HEK293 (cell line): ENCODE measurements around the gene ORAI2.
"Not testable (repeated sequence)": the region's sequence is repeated elsewhere in the genome, so short reads cannot be mapped to it uniquely, and the experiment has no call there.

Experiments
- CTCF ChIP-seq: fragments of 450-650 bp; formaldehyde crosslinking; IDR thresholded peaks from 2 replicates; pipeline ENCODE4 v1.5.1; 2016; ENCODE audit warnings: missing biosample characterization, missing genetic modification characterization
- TSHZ1 ChIP-seq: fragments of 450-650 bp; formaldehyde crosslinking; IDR thresholded peaks from 2 replicates; pipeline ENCODE4 v1.5.1; 2016; ENCODE audit warnings: missing biosample characterization, missing genetic modification characterization, borderline replicate concordance
- ZFP37 ChIP-seq: fragments of 450-650 bp; formaldehyde crosslinking; IDR thresholded peaks from 2 replicates; pipeline ENCODE4 v1.5.1; 2016; ENCODE audit warnings: missing biosample characterization, missing genetic modification characterization
- ZNF354C ChIP-seq: fragments of 450-650 bp; formaldehyde crosslinking; IDR thresholded peaks from 2 replicates; pipeline ENCODE4 v1.5.1; 2016; ENCODE audit warnings: missing biosample characterization, missing genetic modification characterization, low read depth, borderline replicate concordance
- ZNF645 ChIP-seq: fragments of 450-650 bp; formaldehyde crosslinking; IDR thresholded peaks from 2 replicates; pipeline ENCODE4; 2016; ENCODE audit warnings: missing biosample characterization, missing genetic modification characterization
- ZNF76 ChIP-seq: fragments of 450-650 bp; formaldehyde crosslinking; IDR thresholded peaks from 2 replicates; pipeline ENCODE4; 2016; ENCODE audit warnings: low read depth, missing biosample characterization, missing genetic modification characterization, borderline replicate concordance
- TF ChIP-seq, protein P1 (sequence below): fragments of 450-650 bp; formaldehyde crosslinking; IDR thresholded peaks from 2 replicates; pipeline ENCODE4 v1.5.1; 2016; ENCODE audit warnings: missing biosample characterization, missing genetic modification characterization
- TF ChIP-seq, protein P2 (sequence below): fragments of 450-650 bp; formaldehyde crosslinking; IDR thresholded peaks from 2 replicates; pipeline ENCODE4 v1.5.1; 2016; ENCODE audit warnings: missing biosample characterization, missing genetic modification characterization

DNA sequence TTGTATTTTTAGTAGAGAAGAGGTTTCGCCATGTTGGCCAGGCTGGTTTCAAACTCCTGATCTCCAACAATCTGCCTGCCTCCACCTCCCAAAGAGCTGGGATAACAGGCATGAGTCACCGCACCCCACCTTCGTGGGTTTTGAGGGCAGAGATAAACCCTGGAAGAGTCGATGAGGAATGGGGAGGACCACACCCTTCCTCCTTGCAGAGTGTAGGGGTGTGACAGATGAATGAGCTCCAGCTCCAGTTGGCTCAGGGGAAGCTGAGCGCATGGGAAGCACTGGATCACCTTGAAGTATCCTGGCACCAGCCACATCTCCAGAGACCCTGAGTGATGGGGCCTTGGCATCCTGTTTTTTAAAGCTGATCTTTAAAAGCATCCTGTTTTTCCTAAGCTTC is 50.9 kb downstream of the ORAI2 start:
- TF ChIP-seq CTCF; ZNF354C (tag by site-specific recombination); ZNF76; TSHZ1 (tag by site-specific recombination); ZFP37 (tag by site-specific recombination); ZNF645: not testable (repeated sequence)
- TF ChIP-seq, protein P1, sequence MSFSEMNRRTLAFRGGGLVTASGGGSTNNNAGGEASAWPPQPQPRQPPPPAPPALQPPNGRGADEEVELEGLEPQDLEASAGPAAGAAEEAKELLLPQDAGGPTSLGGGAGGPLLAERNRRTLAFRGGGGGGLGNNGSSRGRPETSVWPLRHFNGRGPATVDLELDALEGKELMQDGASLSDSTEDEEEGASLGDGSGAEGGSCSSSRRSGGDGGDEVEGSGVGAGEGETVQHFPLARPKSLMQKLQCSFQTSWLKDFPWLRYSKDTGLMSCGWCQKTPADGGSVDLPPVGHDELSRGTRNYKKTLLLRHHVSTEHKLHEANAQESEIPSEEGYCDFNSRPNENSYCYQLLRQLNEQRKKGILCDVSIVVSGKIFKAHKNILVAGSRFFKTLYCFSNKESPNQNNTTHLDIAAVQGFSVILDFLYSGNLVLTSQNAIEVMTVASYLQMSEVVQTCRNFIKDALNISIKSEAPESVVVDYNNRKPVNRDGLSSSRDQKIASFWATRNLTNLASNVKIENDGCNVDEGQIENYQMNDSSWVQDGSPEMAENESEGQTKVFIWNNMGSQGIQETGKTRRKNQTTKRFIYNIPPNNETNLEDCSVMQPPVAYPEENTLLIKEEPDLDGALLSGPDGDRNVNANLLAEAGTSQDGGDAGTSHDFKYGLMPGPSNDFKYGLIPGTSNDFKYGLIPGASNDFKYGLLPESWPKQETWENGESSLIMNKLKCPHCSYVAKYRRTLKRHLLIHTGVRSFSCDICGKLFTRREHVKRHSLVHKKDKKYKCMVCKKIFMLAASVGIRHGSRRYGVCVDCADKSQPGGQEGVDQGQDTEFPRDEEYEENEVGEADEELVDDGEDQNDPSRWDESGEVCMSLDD (tag by site-specific recombination) = not testable (repeated sequence)
- TF ChIP-seq, protein P2, sequence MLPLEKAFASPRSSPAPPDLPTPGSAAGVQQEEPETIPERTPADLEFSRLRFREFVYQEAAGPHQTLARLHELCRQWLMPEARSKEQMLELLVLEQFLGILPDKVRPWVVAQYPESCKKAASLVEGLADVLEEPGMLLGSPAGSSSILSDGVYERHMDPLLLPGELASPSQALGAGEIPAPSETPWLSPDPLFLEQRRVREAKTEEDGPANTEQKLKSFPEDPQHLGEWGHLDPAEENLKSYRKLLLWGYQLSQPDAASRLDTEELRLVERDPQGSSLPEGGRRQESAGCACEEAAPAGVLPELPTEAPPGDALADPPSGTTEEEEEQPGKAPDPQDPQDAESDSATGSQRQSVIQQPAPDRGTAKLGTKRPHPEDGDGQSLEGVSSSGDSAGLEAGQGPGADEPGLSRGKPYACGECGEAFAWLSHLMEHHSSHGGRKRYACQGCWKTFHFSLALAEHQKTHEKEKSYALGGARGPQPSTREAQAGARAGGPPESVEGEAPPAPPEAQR (tag by site-specific recombination) = not testable (repeated sequence)
